HT-29 (cell line): ENCODE results near the gene FEM1A. TPM values are rescaled to one million over a fixed set of nuclear protein-coding genes. Genes with fewer than 3 reads are reported as not detected.
A peak's percentile ranks its signal among the peaks of the same experiment; 100 is the strongest.
"Not testable (repeated sequence)": the region's sequence is repeated elsewhere in the genome, so short reads cannot be mapped to it uniquely, and the experiment has no call there.

ENCODE experiments used
- DNase-seq: peaks from one replicate; pipeline ENCODE4 v3.0.0-alpha.2; 2015; ENCODE audit warnings: low spot score
- total RNA-seq: library from RNA; depleted of rRNA; stranded (reverse); fragments of >200 nt; shearing (Covaris generic); gene quantifications from 2 replicates; pipeline ENCODE4 v1.2.3, GENCODE V29; 2014; rRNA removed

Gene FEM1A
- 17.8 and 22.2 TPM in 2 replicates for total RNA-seq

- DNase-seq = peak; percentile 98
Observed at GRCh38 chr19:4791183-4792018, at the start of gene FEM1A. Gene FEM1A (plus strand): TSS chr19:4791734. CDS start chr19:4791855, 121 bp downstream.

GRCh38 chr19:4742723-4743646 lies 48.5 kb upstream of the FEM1A start:
- no peak for DNase-seq

GRCh38 chr19:4744451-4745174 lies 46.9 kb upstream of the FEM1A start:
- peak; percentile 3 for DNase-seq

GRCh38 chr19:4745175-4745574 lies 46.4 kb upstream of the FEM1A start:
- not testable (repeated sequence) for DNase-seq

GRCh38 chr19:4745986-4746385 lies 45.5 kb upstream of the FEM1A start:
- no peak for DNase-seq

- DNase-seq = no peak
Observed at GRCh38 chr19:4748185-4748584, 43.3 kb upstream of the FEM1A start.

- peak; percentile 29 for DNase-seq
Observed at GRCh38 chr19:4748589-4748988, 42.9 kb upstream of the FEM1A start.

- DNase-seq = no peak
Observed at GRCh38 chr19:4749870-4750590, 41.5 kb upstream of the FEM1A start.

- no peak for DNase-seq
Observed at GRCh38 chr19:4754248-4754647, 37.3 kb upstream of the FEM1A start.

- no peak for DNase-seq
Observed at GRCh38 chr19:4755459-4755858, 36.1 kb upstream of the FEM1A start.

GRCh38 chr19:4758082-4758481 lies 33.5 kb upstream of the FEM1A start:
- no peak for DNase-seq

- no peak for DNase-seq
Observed at GRCh38 chr19:4758659-4759058, 32.9 kb upstream of the FEM1A start.

GRCh38 chr19:4759388-4760284 lies 31.9 kb upstream of the FEM1A start:
- peak; percentile 83 for DNase-seq

- DNase-seq = no peak
Observed at GRCh38 chr19:4760285-4760650, 31.3 kb upstream of the FEM1A start.

- no peak for DNase-seq
Observed at GRCh38 chr19:4763021-4763420, 28.5 kb upstream of the FEM1A start.

- no peak for DNase-seq
Observed at GRCh38 chr19:4764393-4764660, 27.2 kb upstream of the FEM1A start.

GRCh38 chr19:4768934-4769777 lies 22.4 kb upstream of the FEM1A start:
- peak; percentile 73 for DNase-seq

GRCh38 chr19:4772566-4772965 lies 19.0 kb upstream of the FEM1A start:
- no peak for DNase-seq

- DNase-seq = no peak
Observed at GRCh38 chr19:4773047-4773640, 18.4 kb upstream of the FEM1A start.
